ENCODE data around the gene ELMO1.

ELMO1 gene

DNA sequence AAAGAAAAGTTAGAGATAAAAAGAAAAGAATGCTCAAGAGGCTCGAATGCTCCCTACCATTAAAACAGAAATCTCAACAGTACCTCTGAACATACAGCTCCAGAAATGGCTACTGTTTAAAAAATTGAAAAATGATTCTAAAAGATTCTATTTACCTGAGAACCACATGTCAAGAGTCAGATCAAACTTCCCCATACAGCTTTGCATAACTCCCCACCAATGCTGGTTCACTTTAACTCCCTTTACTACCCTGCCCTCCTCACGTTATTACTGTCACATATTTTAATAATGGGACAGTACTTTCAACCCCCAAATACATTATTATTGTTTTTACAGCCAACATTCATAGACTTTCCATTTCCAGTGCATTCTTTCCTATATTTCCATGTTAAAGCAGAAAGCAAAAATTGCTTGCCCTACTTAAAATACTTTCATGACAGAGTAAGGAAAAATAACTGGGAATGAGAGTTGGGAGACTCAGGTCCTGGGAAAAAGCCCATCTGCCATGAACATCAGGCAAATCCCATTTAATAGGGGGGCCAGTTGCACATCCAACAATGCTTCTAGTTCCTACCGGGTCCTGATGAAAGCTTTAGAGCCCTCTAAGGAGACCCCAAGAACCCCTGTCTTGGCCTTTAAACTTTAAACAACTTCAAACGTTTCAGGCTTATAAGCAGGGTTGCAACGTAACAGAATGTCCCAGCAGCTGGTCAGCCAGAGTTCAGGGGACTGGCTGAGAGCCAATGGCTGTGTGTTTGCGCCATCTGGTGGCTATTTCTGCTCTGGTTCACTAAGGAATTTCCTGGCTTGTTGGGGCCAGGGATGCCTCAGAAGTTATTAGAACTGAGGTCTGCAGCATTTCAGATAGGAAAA lies 247.4 kb downstream of the ELMO1 start:
- H3K36me3 ChIP-seq (ENCODE audit: control insufficient read depth in 1 of 2, insufficient read depth in 2 of 2, low read length in 2 of 2): peaks cover 12 to 24% of the 10 kb centered on the region in 2 experiments
- H3K79me2 ChIP-seq (ENCODE audit: control insufficient read depth, insufficient read depth, low read length, poor library complexity): no peaks in the 10 kb centered on the region
- H3K4me3 ChIP-seq (ENCODE audit: low read depth, low read length): no peak overlapping the region
- H3K9me3 ChIP-seq (ENCODE audit: insufficient read depth, low read depth, low read length): no peaks in the 10 kb centered on the region
- no peak overlapping the region for H2BK5ac ChIP-seq (ENCODE audit: low read depth, low read length, poor library complexity)
- no peak overlapping the region for H3K4me2 ChIP-seq (ENCODE audit: low read length)
- H2BK12ac ChIP-seq (ENCODE audit: low read length): no peak overlapping the region
- peak; percentile 73 to 90 for DNase-seq
- H3K14ac ChIP-seq (ENCODE audit: low read length): no peak overlapping the region
- H3K79me1 ChIP-seq (ENCODE audit: low read length): no peaks in the 10 kb centered on the region
- H3K23ac ChIP-seq (ENCODE audit: low read length): no peak overlapping the region
- no peak overlapping the region for H3K4ac ChIP-seq (ENCODE audit: low read depth, low read length)
- H3K4me1 ChIP-seq (ENCODE audit: control insufficient read depth in 1 of 2, insufficient read depth in 2 of 2, low read length in 2 of 2): no peaks in the 10 kb centered on the region
- no peaks in the 10 kb centered on the region for H3K27me3 ChIP-seq (ENCODE audit: insufficient read depth, low read length)
- no peak overlapping the region for H2AFZ ChIP-seq (ENCODE audit: insufficient read depth, low read length, poor library complexity)
- WGBS (ENCODE audit: extremely low coverage, insufficient coverage, insufficient read length): no CpG with 5 or more reads among the region's 6 CpGs
- H4K91ac ChIP-seq (ENCODE audit: low read depth, low read length): no peak overlapping the region
- no peak overlapping the region for H3K18ac ChIP-seq (ENCODE audit: low read length)
- no peak overlapping the region for H2BK120ac ChIP-seq (ENCODE audit: insufficient read depth, low read length, poor library complexity)
- H4K12ac ChIP-seq (ENCODE audit: low read depth, low read length): no peak overlapping the region
- H3K27ac ChIP-seq (ENCODE audit: low read depth, low read length): no peak overlapping the region
- no peak overlapping the region for H4K8ac ChIP-seq (ENCODE audit: low read depth, low read length)
- H3K9ac ChIP-seq (ENCODE audit: low read length): no peak overlapping the region
- H2AK5ac ChIP-seq (ENCODE audit: low read length): no peak overlapping the region

DNA sequence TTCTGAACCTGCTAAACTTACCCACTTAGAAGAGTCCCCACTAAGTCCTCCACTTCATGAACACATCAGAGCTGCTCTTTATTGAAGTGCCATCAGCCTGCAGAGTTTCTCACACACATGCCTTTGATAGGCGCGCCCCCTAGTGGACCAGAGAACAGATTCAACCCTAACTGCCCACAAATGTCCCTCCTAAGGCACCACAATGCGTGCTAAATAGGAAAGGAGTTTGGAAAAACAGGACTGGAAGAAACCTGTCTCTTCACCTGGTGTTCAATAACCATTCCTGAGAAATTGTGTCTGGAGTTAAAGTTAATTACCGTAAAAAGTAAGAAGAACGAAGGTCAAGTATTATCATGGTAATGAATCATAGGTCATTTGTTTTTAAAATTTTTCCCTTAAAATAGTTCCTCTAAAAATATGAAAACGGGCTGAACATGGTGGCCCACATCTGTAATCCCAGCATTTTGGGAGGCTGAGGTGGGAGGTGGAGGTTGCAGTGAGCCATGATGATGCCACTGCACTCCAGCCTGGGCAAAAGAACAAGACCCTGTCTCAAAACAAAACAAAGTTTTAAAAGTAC lies 249.7 kb downstream of the ELMO1 start:
- H4K8ac ChIP-seq (ENCODE audit: low read depth, low read length): no peak overlapping the region
- no peak overlapping the region for H2AK5ac ChIP-seq (ENCODE audit: low read length)
- H4K91ac ChIP-seq (ENCODE audit: low read depth, low read length): no peak overlapping the region
- H3K18ac ChIP-seq (ENCODE audit: low read length): no peak overlapping the region
- WGBS (ENCODE audit: extremely low coverage, insufficient coverage, insufficient read length): no CpG with 5 or more reads among the region's 6 CpGs
- no peaks in the 10 kb centered on the region for H3K4me1 ChIP-seq (ENCODE audit: control insufficient read depth in 1 of 2, insufficient read depth in 2 of 2, low read length in 2 of 2)
- H3K9ac ChIP-seq (ENCODE audit: low read length): no peak overlapping the region
- no peaks in the 10 kb centered on the region for H3K79me2 ChIP-seq (ENCODE audit: control insufficient read depth, insufficient read depth, low read length, poor library complexity)
- H3K9me3 ChIP-seq (ENCODE audit: insufficient read depth, low read depth, low read length): no peaks in the 10 kb centered on the region
- no peak overlapping the region for H2BK120ac ChIP-seq (ENCODE audit: insufficient read depth, low read length, poor library complexity)
- H3K27ac ChIP-seq (ENCODE audit: low read depth, low read length): no peak overlapping the region
- H2BK12ac ChIP-seq (ENCODE audit: low read length): no peak overlapping the region
- H3K36me3 ChIP-seq (ENCODE audit: control insufficient read depth in 1 of 2, insufficient read depth in 2 of 2, low read length in 2 of 2): peaks cover 12 to 24% of the 10 kb centered on the region in 2 experiments
- no peak overlapping the region for H3K4me3 ChIP-seq (ENCODE audit: low read depth, low read length)
- H3K23ac ChIP-seq (ENCODE audit: low read length): no peak overlapping the region
- H3K79me1 ChIP-seq (ENCODE audit: low read length): no peaks in the 10 kb centered on the region
- DNase-seq: peak; percentile 66 to 86
- H3K27me3 ChIP-seq (ENCODE audit: insufficient read depth, low read length): no peaks in the 10 kb centered on the region
- no peak overlapping the region for H3K4me2 ChIP-seq (ENCODE audit: low read length)
- H2BK5ac ChIP-seq (ENCODE audit: low read depth, low read length, poor library complexity): no peak overlapping the region
- H2AFZ ChIP-seq (ENCODE audit: insufficient read depth, low read length, poor library complexity): no peak overlapping the region
- H4K12ac ChIP-seq (ENCODE audit: low read depth, low read length): no peak overlapping the region
- H3K14ac ChIP-seq (ENCODE audit: low read length): no peak overlapping the region
- no peak overlapping the region for H3K4ac ChIP-seq (ENCODE audit: low read depth, low read length)

DNA sequence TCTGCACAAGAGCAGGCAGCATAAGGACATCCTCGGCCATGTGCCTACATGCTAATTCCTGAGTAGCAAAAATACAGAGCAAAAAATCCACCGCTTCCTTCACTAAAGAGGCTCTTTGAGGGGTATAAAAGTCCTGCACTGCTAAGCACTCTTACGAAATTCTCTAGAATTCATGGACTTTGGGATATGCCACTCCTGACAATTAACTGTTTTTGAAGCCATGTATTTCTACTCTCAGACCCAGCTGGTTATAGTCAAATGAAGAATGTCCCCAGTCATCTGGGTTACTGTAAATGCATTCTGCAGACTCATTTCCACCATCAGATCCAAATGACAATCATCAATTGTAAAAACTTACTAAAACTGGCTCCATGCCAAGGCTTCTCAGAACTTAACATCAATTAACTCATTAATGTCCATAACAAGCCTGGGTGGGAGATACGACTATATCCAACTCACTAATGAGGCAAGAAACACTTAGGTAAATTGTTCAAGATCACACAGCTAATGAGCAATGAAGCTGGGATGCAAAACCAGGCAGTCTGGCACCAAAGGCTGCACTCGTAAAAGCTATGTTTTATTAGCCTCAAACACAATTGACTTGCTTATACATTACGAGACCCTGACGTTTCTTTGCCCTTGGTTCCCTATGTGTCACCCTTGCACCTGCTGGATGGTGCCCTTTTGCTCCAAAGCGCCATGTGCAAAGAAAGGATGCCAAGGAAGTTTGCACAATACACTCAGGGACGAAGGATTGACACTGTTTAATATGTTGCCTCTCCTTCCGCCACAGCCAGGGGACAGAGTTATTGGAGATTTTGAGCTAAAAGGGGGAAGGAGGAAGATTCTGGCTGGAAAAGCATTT lies 250.4 kb downstream of the ELMO1 start:
- Histone ChIP-seq H2BK5ac (ENCODE audit: low read depth, low read length, poor library complexity) (no peak overlapping the region), H3K4me1 (ENCODE audit: control insufficient read depth in 1 of 2, insufficient read depth in 2 of 2, low read length in 2 of 2) (peaks cover 0 to 4% of the 10 kb centered on the region in 2 experiments), H4K91ac (ENCODE audit: low read depth, low read length) (no peak overlapping the region), H3K4ac (ENCODE audit: low read depth, low read length) (no peak overlapping the region), H2AFZ (ENCODE audit: insufficient read depth, low read length, poor library complexity) (no peak overlapping the region), H3K18ac (ENCODE audit: low read length) (no peak overlapping the region), H3K79me1 (ENCODE audit: low read length) (no peaks in the 10 kb centered on the region), H4K12ac (ENCODE audit: low read depth, low read length) (no peak overlapping the region), H3K14ac (ENCODE audit: low read length) (no peak overlapping the region), H3K36me3 (ENCODE audit: control insufficient read depth in 1 of 2, insufficient read depth in 2 of 2, low read length in 2 of 2) (peaks cover 11 to 22% of the 10 kb centered on the region in 2 experiments), H3K27me3 (ENCODE audit: insufficient read depth, low read length) (no peaks in the 10 kb centered on the region), H2BK12ac (ENCODE audit: low read length) (no peak overlapping the region), H3K9ac (ENCODE audit: low read length) (no peak overlapping the region), H2BK120ac (ENCODE audit: insufficient read depth, low read length, poor library complexity) (no peak overlapping the region), H3K4me3 (ENCODE audit: low read depth, low read length) (no peak overlapping the region), H3K23ac (ENCODE audit: low read length) (no peak overlapping the region), H3K27ac (ENCODE audit: low read depth, low read length) (no peak overlapping the region), H4K8ac (ENCODE audit: low read depth, low read length) (no peak overlapping the region), H2AK5ac (ENCODE audit: low read length) (no peak overlapping the region), H3K4me2 (ENCODE audit: low read length) (no peak overlapping the region), H3K9me3 (ENCODE audit: insufficient read depth, low read depth, low read length) (no peaks in the 10 kb centered on the region), H3K79me2 (ENCODE audit: control insufficient read depth, insufficient read depth, low read length, poor library complexity) (no peaks in the 10 kb centered on the region)
- DNase-seq: no peak
- no CpG with 5 or more reads among the region's 10 CpGs for WGBS (ENCODE audit: extremely low coverage, insufficient coverage, insufficient read length)

DNA sequence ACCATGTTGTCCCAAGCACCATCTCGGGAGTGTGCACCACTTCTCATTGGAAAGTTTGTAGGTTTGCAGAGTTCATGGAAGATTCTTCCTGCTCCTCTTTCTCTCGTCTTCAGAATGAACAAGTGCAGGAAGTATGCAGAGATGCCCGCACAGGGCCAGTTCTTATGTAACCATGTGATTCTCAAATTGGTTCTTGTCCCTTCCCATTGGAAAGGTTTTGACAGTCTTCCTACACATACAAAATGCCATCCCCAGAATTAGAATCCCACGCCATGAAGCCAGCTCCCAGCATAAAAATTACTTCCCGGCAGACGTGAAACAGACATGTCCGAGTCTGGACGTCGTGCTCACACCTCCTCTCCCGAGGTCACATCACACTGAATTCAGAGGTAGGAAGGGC lies 251.6 kb downstream of the ELMO1 start:
- Histone ChIP-seq H3K23ac (ENCODE audit: low read length) (no peak overlapping the region), H3K9me3 (ENCODE audit: insufficient read depth, low read depth, low read length) (no peaks in the 10 kb centered on the region), H3K9ac (ENCODE audit: low read length) (no peak overlapping the region), H3K4me2 (ENCODE audit: low read length) (no peak overlapping the region), H3K4me1 (ENCODE audit: control insufficient read depth in 1 of 2, insufficient read depth in 2 of 2, low read length in 2 of 2) (peaks cover 0 to 4% of the 10 kb centered on the region in 2 experiments), H4K8ac (ENCODE audit: low read depth, low read length) (no peak overlapping the region), H3K36me3 (ENCODE audit: control insufficient read depth in 1 of 2, insufficient read depth in 2 of 2, low read length in 2 of 2) (peaks cover 11 to 22% of the 10 kb centered on the region in 2 experiments), H3K4me3 (ENCODE audit: low read depth, low read length) (no peak overlapping the region), H4K12ac (ENCODE audit: low read depth, low read length) (no peak overlapping the region), H3K79me1 (ENCODE audit: low read length) (no peaks in the 10 kb centered on the region), H3K27me3 (ENCODE audit: insufficient read depth, low read length) (no peaks in the 10 kb centered on the region), H2BK12ac (ENCODE audit: low read length) (no peak overlapping the region), H3K79me2 (ENCODE audit: control insufficient read depth, insufficient read depth, low read length, poor library complexity) (no peaks in the 10 kb centered on the region), H4K91ac (ENCODE audit: low read depth, low read length) (no peak overlapping the region), H3K4ac (ENCODE audit: low read depth, low read length) (no peak overlapping the region), H3K18ac (ENCODE audit: low read length) (no peak overlapping the region), H2AFZ (ENCODE audit: insufficient read depth, low read length, poor library complexity) (no peak overlapping the region), H2AK5ac (ENCODE audit: low read length) (no peak overlapping the region), H2BK120ac (ENCODE audit: insufficient read depth, low read length, poor library complexity) (no peak overlapping the region), H2BK5ac (ENCODE audit: low read depth, low read length, poor library complexity) (no peak overlapping the region), H3K14ac (ENCODE audit: low read length) (no peak overlapping the region), H3K27ac (ENCODE audit: low read depth, low read length) (no peak overlapping the region)
- DNase-seq: no peak
- WGBS (ENCODE audit: extremely low coverage, insufficient coverage, insufficient read length): no CpG with 5 or more reads among the region's 10 CpGs

Measured in trophoblast cell (in vitro differentiated cells and primary cell).